ENCODE data around the gene CNKSR3.

The CNKSR3 gene

GRCh38 chr6:154341336-154341735, 169.1 kb downstream of the CNKSR3 start:
- peak; percentile 24 to 48 for DNase-seq
